A549 (cell line): ENCODE data around the gene STOX2. TPM values are rescaled to one million over a fixed set of nuclear protein-coding genes. Genes with fewer than 3 reads are reported as not detected.

Source experiments
- ATAC-seq, 2 experiments: fragments of 200-7000 bp in 1 of 2; fragments of >200 bp in 1 of 2; cut with Nextera tagmentation in 1 of 2; cut with Tn5 transposase in 1 of 2; 3 replicates each; pipeline versions ENCODE4 v1.8.0 to v1.9.1; 2018 to 2020; ENCODE audit warnings: mild to moderate bottlenecking in 1 of 2, moderate library complexity in 1 of 2
- CTCF ChIA-PET: fragments of 300-600 bp; sonication (Branson Sonifier 250); formaldehyde crosslinking; extraction: SDS; loops from one replicate; lab custom pipeline; 2021; ENCODE audit warnings: antibody characterized with exemption, inconsistent platforms; lab: Yijun Ruan, JAX
- POLR2A ChIA-PET: fragments of 350-600 bp; formaldehyde crosslinking; extraction: SDS; loops from one replicate; lab custom pipeline; 2021; ENCODE audit warnings: antibody characterized with exemption, inconsistent platforms; lab: Yijun Ruan, JAX
- DNase-seq, 2 experiments: peaks; one replicate each; pipeline versions ENCODE4 v3.0.0 to v3.0.0-alpha.2; 2011 to 2016; ENCODE audit warnings: low read depth in 1 of 2, low spot score in 1 of 2
- FAIRE-seq: peaks from 2 replicates; lab custom pipeline; 2011; peaks lifted over from hg19 to GRCh38; lab: Jason Lieb, UNC
- H3K27ac ChIP-seq, 2 experiments: fragments of >200 bp; sonication (Bioruptor Twin); formaldehyde crosslinking; 3 replicates each; pipeline ENCODE4 v1.5.1; 2016 to 2017
- H3K4me1 ChIP-seq: fragments of >200 bp; sonication (Bioruptor Twin); formaldehyde crosslinking; 3 replicates; pipeline ENCODE4 v1.6.1; 2016
- H3K4me2 ChIP-seq: fragments of >200 bp; sonication (Bioruptor Twin); formaldehyde crosslinking; 3 replicates; pipeline ENCODE4 v1.6.1; 2016
- H3K4me3 ChIP-seq: fragments of >200 bp; sonication (Bioruptor Twin); formaldehyde crosslinking; 3 replicates; pipeline ENCODE4 v1.5.1; 2016
- H3K9me3 ChIP-seq: fragments of >200 bp; sonication (Bioruptor Twin); formaldehyde crosslinking; 3 replicates; pipeline ENCODE4 v1.6.1; 2016
- CBX8 ChIP-seq: fragments of 200-600 bp; sonication (generic); IDR thresholded peaks from 2 replicates; pipeline ENCODE4 v1.6.1; 2016
- CEBPB ChIP-seq, 2 experiments: fragments of >200 bp in 1 of 2; sonication (Bioruptor Twin) in 1 of 2; formaldehyde crosslinking in 1 of 2; IDR thresholded peaks; 2 replicates each; pipeline ENCODE4 v1.6.1; 2012 to 2016
- CHD4 ChIP-seq: fragments of 200-600 bp; sonication (generic); IDR thresholded peaks from 2 replicates; pipeline ENCODE4 v1.6.1; 2016; ENCODE audit warnings: antibody characterized with exemption, mild to moderate bottlenecking, borderline replicate concordance
- EHF ChIP-seq: fragments of 250-450 bp; sonication (Bioruptor Pico); IDR thresholded peaks from 2 replicates; pipeline ENCODE4 v1.5.0; 2020; ENCODE audit warnings: mild to moderate bottlenecking
- EHMT2 ChIP-seq: fragments of 200-600 bp; sonication (generic); IDR thresholded peaks from 2 replicates; pipeline ENCODE4 v1.6.1; 2016; ENCODE audit warnings: antibody characterized with exemption, low read depth, mild to moderate bottlenecking, moderate library complexity
- ELK1 ChIP-seq: fragments of 150-350 bp; IDR thresholded peaks from 2 replicates; pipeline ENCODE4 v1.6.1; 2014; ENCODE audit warnings: low read depth, mild to moderate bottlenecking, low read length
- ESRRA ChIP-seq: fragments of 150-350 bp; IDR thresholded peaks from 2 replicates; pipeline ENCODE4 v1.6.1; 2014; ENCODE audit warnings: mild to moderate bottlenecking, low read length, borderline replicate concordance
- HDAC2 ChIP-seq: fragments of 200-600 bp; sonication (generic); IDR thresholded peaks from 2 replicates; pipeline ENCODE4 v1.6.1; 2016
- HEYL ChIP-seq: fragments of 250-450 bp; sonication (Bioruptor Pico); IDR thresholded peaks from 2 replicates; pipeline ENCODE4 v1.8.0; 2021; ENCODE audit warnings: mild to moderate bottlenecking, moderate library complexity
- HMGXB4 ChIP-seq: fragments of 250-450 bp; sonication (Bioruptor Pico); IDR thresholded peaks from 2 replicates; pipeline ENCODE4 v1.5.0; 2021; ENCODE audit warnings: mild to moderate bottlenecking, moderate library complexity, borderline replicate concordance
- HOXA7 ChIP-seq: fragments of 250-450 bp; sonication (Bioruptor Pico); IDR thresholded peaks from 2 replicates; pipeline ENCODE4 v1.5.0; 2020; ENCODE audit warnings: mild to moderate bottlenecking, moderate library complexity
- HOXB5 ChIP-seq: fragments of 250-450 bp; sonication (Bioruptor Pico); IDR thresholded peaks from 2 replicates; pipeline ENCODE4 v1.5.0; 2020; ENCODE audit warnings: mild to moderate bottlenecking, moderate library complexity
- MAFK ChIP-seq: fragments of 450-650 bp; IDR thresholded peaks from 2 replicates; pipeline ENCODE4 v1.6.1; 2014; ENCODE audit not compliant: partially characterized antibody
- MYC ChIP-seq: IDR thresholded peaks from 2 replicates; pipeline ENCODE4 v1.6.1; 2012; ENCODE audit warnings: mild to moderate bottlenecking, inconsistent platforms, low read length, improper control_type of control experiment, borderline replicate concordance
- NFE2L2 ChIP-seq: fragments of 150-350 bp; conservative IDR thresholded peaks from 2 replicates; pipeline ENCODE4 v1.6.1; 2014; ENCODE audit warnings: low read length
- PBX3 ChIP-seq: IDR thresholded peaks from 2 replicates; pipeline ENCODE4 v1.6.1; 2012
- PHF8 ChIP-seq: fragments of 200-600 bp; sonication (generic); IDR thresholded peaks from 2 replicates; pipeline ENCODE4 v1.6.1; 2016; ENCODE audit warnings: low read depth, mild to moderate bottlenecking, antibody characterized with exemption, moderate library complexity, borderline replicate concordance
- POLR2A ChIP-seq: IDR thresholded peaks from 2 replicates; pipeline ENCODE4 v1.6.1; 2012; ENCODE audit warnings: mild to moderate bottlenecking, low read length
- RCOR1 ChIP-seq: fragments of 150-350 bp; IDR thresholded peaks from 2 replicates; pipeline ENCODE4 v1.6.1; 2014; ENCODE audit warnings: antibody characterized with exemption, low read length, low read depth
- RFX5 ChIP-seq: fragments of 450-650 bp; IDR thresholded peaks from 2 replicates; pipeline ENCODE4 v1.7.1; 2014; ENCODE audit warnings: antibody characterized with exemption, mild to moderate bottlenecking, moderate library complexity
- RNF2 ChIP-seq: fragments of 200-600 bp; sonication (generic); IDR thresholded peaks from 2 replicates; pipeline ENCODE4 v1.6.1; 2016; ENCODE audit warnings: low read depth, mild to moderate bottlenecking, antibody characterized with exemption, moderate library complexity, borderline replicate concordance
- SREBF2 ChIP-seq: fragments of 450-650 bp; IDR thresholded peaks from 2 replicates; pipeline ENCODE4 v1.6.1; 2014; ENCODE audit warnings: mild to moderate bottlenecking, moderate library complexity
- TFCP2L1 ChIP-seq: fragments of 250-450 bp; sonication (Bioruptor Pico); IDR thresholded peaks from 2 replicates; pipeline ENCODE4 v1.5.0; 2021; ENCODE audit warnings: mild to moderate bottlenecking
- TP53 ChIP-seq: fragments of 250-450 bp; sonication (Bioruptor Pico); IDR thresholded peaks from 2 replicates; pipeline ENCODE4 v1.5.0; 2021; ENCODE audit warnings: mild to moderate bottlenecking, moderate library complexity
- USF2 ChIP-seq: fragments of 450-650 bp; IDR thresholded peaks from 2 replicates; pipeline ENCODE4 v1.6.1; 2014; ENCODE audit warnings: antibody characterized with exemption
- ZFP36 ChIP-seq: fragments of 450-650 bp; IDR thresholded peaks from 2 replicates; pipeline ENCODE4 v1.6.1; 2014; ENCODE audit warnings: borderline replicate concordance; ENCODE audit not compliant: partially characterized antibody
- ZSCAN20 ChIP-seq: fragments of 250-450 bp; sonication (Bioruptor Pico); IDR thresholded peaks from 2 replicates; pipeline ENCODE4 v1.8.0; 2022; ENCODE audit warnings: mild to moderate bottlenecking, moderate library complexity
- WGBS: methylation state at CpG from one replicate; pipeline ENCODE4 v1.1.6; 2017; ENCODE audit errors: missing lambda C conversion rate; 5-methylcytosine and 5-hydroxymethylcytosine counted together
- polyA plus RNA-seq, 4 experiments: library from polyadenylated mRNA; depleted of rRNA in 3 of 4; stranded (reverse); fragments of >200 nt; fragmentation: RNase III in 1 of 4; extraction: RNeasy Plus Mini Kit Qiagen cat#74134 plus additional on column Dnase treatment in 1 of 4; gene quantifications; 2 replicates in 3 of 4; 3 replicates in 1 of 4; pipeline ENCODE4 v1.2.3, GENCODE V29; 2011 to 2017
- TF ChIP-seq, protein P1 (sequence below): IDR thresholded peaks from 2 replicates; pipeline ENCODE4 v1.6.1; 2012; ENCODE audit warnings: low read depth, borderline replicate concordance

The STOX2 gene
- polyA plus RNA-seq, 2 of the 4 experiments (the other 2 are of a cell fraction) = 2.7 to 5.2 TPM

DNA sequence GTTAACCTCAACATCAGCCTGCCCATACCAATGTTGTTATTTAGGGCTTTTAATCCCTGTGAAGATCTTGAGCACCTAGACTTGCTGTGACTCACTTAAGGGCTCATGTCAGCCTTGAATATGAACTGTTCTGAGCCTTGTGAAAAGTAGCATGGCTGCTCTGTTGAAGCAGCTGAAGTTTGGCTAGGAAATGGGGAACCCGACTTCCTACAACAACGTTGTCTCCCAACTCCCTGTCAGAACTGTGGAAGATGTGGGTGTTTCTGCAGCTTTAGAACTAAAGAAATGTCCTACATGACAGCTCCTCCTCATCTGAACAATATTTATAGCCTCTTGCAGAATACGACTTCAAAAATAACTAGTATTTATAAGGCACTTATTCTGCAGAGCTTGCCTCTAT is 27.5 kb downstream of the STOX2 start:
- POLR2A ChIA-PET = no interaction called here

GRCh38 chr4:183934761-183935160 is 29.7 kb downstream of the STOX2 start:
- Histone ChIP-seq H3K9me3 (no peaks in the 10 kb centered on the region), H3K4me2 (no peak overlapping the region), H3K27ac (no peak overlapping the region; a peak in 1 of 6 replicates), H3K4me1 (peaks cover 12% of the 10 kb centered on the region), H3K4me3 (no peak overlapping the region)
- FAIRE-seq (no peak), ATAC-seq (no peak), DNase-seq (no peak)
- 95% methylated on average over 6 of the region's 6 CpGs for WGBS
- POLR2A ChIA-PET = no interaction called here
- CTCF ChIA-PET = no interaction called here
- TF ChIP-seq PBX3 = no peak
- no peak for TF ChIP-seq ELK1
- no peak for TF ChIP-seq MYC
- TF ChIP-seq HDAC2 = no peak
- TF ChIP-seq TP53 (CRISPR knock-in tag) = no peak
- no peak for TF ChIP-seq POLR2A
- no peak for TF ChIP-seq CHD4
- TF ChIP-seq ESRRA = no peak
- no peak for TF ChIP-seq NFE2L2
- TF ChIP-seq RNF2 = no peak
- no peak for TF ChIP-seq TFCP2L1
- TF ChIP-seq RCOR1 = no peak
- TF ChIP-seq, protein P1, sequence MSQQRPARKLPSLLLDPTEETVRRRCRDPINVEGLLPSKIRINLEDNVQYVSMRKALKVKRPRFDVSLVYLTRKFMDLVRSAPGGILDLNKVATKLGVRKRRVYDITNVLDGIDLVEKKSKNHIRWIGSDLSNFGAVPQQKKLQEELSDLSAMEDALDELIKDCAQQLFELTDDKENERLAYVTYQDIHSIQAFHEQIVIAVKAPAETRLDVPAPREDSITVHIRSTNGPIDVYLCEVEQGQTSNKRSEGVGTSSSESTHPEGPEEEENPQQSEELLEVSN = no peak

More for the DNA sequence above, 27.5 kb downstream of the STOX2 start:
- H3K4me3 ChIP-seq = no peak overlapping the region
- TF ChIP-seq RCOR1 = no peak
- no peak for TF ChIP-seq TFCP2L1
- TF ChIP-seq ZFP36 = no peak
- TF ChIP-seq ELK1 = no peak
- TF ChIP-seq HEYL (CRISPR knock-in tag) = no peak
- no peak for TF ChIP-seq RFX5
- TF ChIP-seq HOXA7 (CRISPR knock-in tag) = no peak
- TF ChIP-seq EHF (CRISPR knock-in tag) = no peak
- TF ChIP-seq, protein P1 = no peak
- no peak for TF ChIP-seq PHF8
- TF ChIP-seq ZSCAN20 (CRISPR knock-in tag) = no peak
- no peak for TF ChIP-seq PBX3
- TF ChIP-seq SREBF2 = no peak
- TF ChIP-seq HMGXB4 (CRISPR knock-in tag) = no peak
- TF ChIP-seq CBX8 = no peak
- TF ChIP-seq EHMT2 = no peak
- no peak for TF ChIP-seq CEBPB (IDR thresholded peaks at IDR 0.05)
- no peak for TF ChIP-seq MAFK
- no peak for TF ChIP-seq USF2
- no peak for TF ChIP-seq HOXB5 (CRISPR knock-in tag)
- H3K27ac ChIP-seq = no peak overlapping the region
- WGBS = 58% methylated on average over 3 of the region's 3 CpGs
- FAIRE-seq (no peak), ATAC-seq (no peak), DNase-seq (no peak)
- H3K4me1 ChIP-seq = peaks cover 12% of the 10 kb centered on the region
- CTCF ChIA-PET = no interaction called here
- H3K9me3 ChIP-seq = no peaks in the 10 kb centered on the region
- no peak overlapping the region for H3K4me2 ChIP-seq
